A549 (cell line): ENCODE measurements around the gene COPS7A. TPM values are rescaled to one million over a fixed set of nuclear protein-coding genes. Genes with fewer than 3 reads are reported as not detected.

Experiments
- ATAC-seq, 2 experiments: fragments of 200-7000 bp in 1 of 2; fragments of >200 bp in 1 of 2; cut with Nextera tagmentation in 1 of 2; cut with Tn5 transposase in 1 of 2; 3 replicates each; pipeline versions ENCODE4 v1.8.0 to v1.9.1; 2018 to 2020; ENCODE audit warnings: mild to moderate bottlenecking in 1 of 2, moderate library complexity in 1 of 2
- CTCF ChIA-PET: fragments of 300-600 bp; sonication (Branson Sonifier 250); formaldehyde crosslinking; extraction: SDS; loops from one replicate; lab custom pipeline; 2021; ENCODE audit warnings: antibody characterized with exemption, inconsistent platforms; lab: Yijun Ruan, JAX
- POLR2A ChIA-PET: fragments of 350-600 bp; formaldehyde crosslinking; extraction: SDS; loops from one replicate; lab custom pipeline; 2021; ENCODE audit warnings: antibody characterized with exemption, inconsistent platforms; lab: Yijun Ruan, JAX
- DNase-seq, 2 experiments: peaks; one replicate each; pipeline versions ENCODE4 v3.0.0 to v3.0.0-alpha.2; 2011 to 2016; ENCODE audit warnings: low read depth in 1 of 2, low spot score in 1 of 2
- FAIRE-seq: peaks from 2 replicates; lab custom pipeline; 2011; peaks lifted over from hg19 to GRCh38; lab: Jason Lieb, UNC
- H3K27ac ChIP-seq, 2 experiments: fragments of >200 bp; sonication (Bioruptor Twin); formaldehyde crosslinking; 3 replicates each; pipeline ENCODE4 v1.5.1; 2016 to 2017
- H3K4me1 ChIP-seq: fragments of >200 bp; sonication (Bioruptor Twin); formaldehyde crosslinking; 3 replicates; pipeline ENCODE4 v1.6.1; 2016
- H3K4me2 ChIP-seq: fragments of >200 bp; sonication (Bioruptor Twin); formaldehyde crosslinking; 3 replicates; pipeline ENCODE4 v1.6.1; 2016
- H3K4me3 ChIP-seq: fragments of >200 bp; sonication (Bioruptor Twin); formaldehyde crosslinking; 3 replicates; pipeline ENCODE4 v1.5.1; 2016
- H3K9me3 ChIP-seq: fragments of >200 bp; sonication (Bioruptor Twin); formaldehyde crosslinking; 3 replicates; pipeline ENCODE4 v1.6.1; 2016
- CHD2 ChIP-seq: fragments of 150-350 bp; IDR thresholded peaks from 2 replicates; pipeline ENCODE4 v1.6.1; 2014; ENCODE audit warnings: low read length; ENCODE audit not compliant: partially characterized antibody
- EP300 ChIP-seq, 2 experiments: fragments of >200 bp; sonication (Bioruptor Twin); formaldehyde crosslinking; IDR thresholded peaks; 2 replicates in 1 of 2; 3 replicates in 1 of 2; pipeline ENCODE4 v1.6.1; 2016 to 2017
- ESRRA ChIP-seq: fragments of 150-350 bp; IDR thresholded peaks from 2 replicates; pipeline ENCODE4 v1.6.1; 2014; ENCODE audit warnings: mild to moderate bottlenecking, low read length, borderline replicate concordance
- HOXB13 ChIP-seq: fragments of 250-450 bp; sonication (Bioruptor Pico); IDR thresholded peaks from 2 replicates; pipeline ENCODE4 v1.5.0; 2020; ENCODE audit warnings: low read depth, mild to moderate bottlenecking, moderate library complexity
- JUNB ChIP-seq: fragments of >200 bp; sonication (Bioruptor Twin); formaldehyde crosslinking; IDR thresholded peaks from 2 replicates; pipeline ENCODE4 v1.6.1; 2016
- MAZ ChIP-seq: fragments of 150-350 bp; IDR thresholded peaks from 2 replicates; pipeline ENCODE4 v1.6.1; 2014; ENCODE audit warnings: antibody characterized with exemption, low read depth, low read length, borderline replicate concordance
- MYC ChIP-seq: IDR thresholded peaks from 2 replicates; pipeline ENCODE4 v1.6.1; 2012; ENCODE audit warnings: mild to moderate bottlenecking, inconsistent platforms, low read length, improper control_type of control experiment, borderline replicate concordance
- NFE2L2 ChIP-seq: fragments of 150-350 bp; conservative IDR thresholded peaks from 2 replicates; pipeline ENCODE4 v1.6.1; 2014; ENCODE audit warnings: low read length
- NR3C1 ChIP-seq: fragments of >200 bp; sonication (Bioruptor Twin); formaldehyde crosslinking; IDR thresholded peaks from 3 replicates; pipeline ENCODE4 v1.6.1; 2017
- PHF8 ChIP-seq: fragments of 200-600 bp; sonication (generic); IDR thresholded peaks from 2 replicates; pipeline ENCODE4 v1.6.1; 2016; ENCODE audit warnings: low read depth, mild to moderate bottlenecking, antibody characterized with exemption, moderate library complexity, borderline replicate concordance
- RARB ChIP-seq: fragments of 250-450 bp; sonication (Bioruptor Pico); IDR thresholded peaks from 2 replicates; pipeline ENCODE4 v1.8.0; 2021; ENCODE audit warnings: mild to moderate bottlenecking, moderate library complexity
- SREBF2 ChIP-seq: fragments of 450-650 bp; IDR thresholded peaks from 2 replicates; pipeline ENCODE4 v1.6.1; 2014; ENCODE audit warnings: mild to moderate bottlenecking, moderate library complexity
- TP53 ChIP-seq: fragments of 250-450 bp; sonication (Bioruptor Pico); IDR thresholded peaks from 2 replicates; pipeline ENCODE4 v1.5.0; 2021; ENCODE audit warnings: mild to moderate bottlenecking, moderate library complexity
- ZC3H11A ChIP-seq: fragments of 450-650 bp; IDR thresholded peaks from 2 replicates; pipeline ENCODE4 v1.6.1; 2014; ENCODE audit warnings: antibody characterized with exemption, mild to moderate bottlenecking
- WGBS: methylation state at CpG from one replicate; pipeline ENCODE4 v1.1.6; 2017; ENCODE audit errors: missing lambda C conversion rate; 5-methylcytosine and 5-hydroxymethylcytosine counted together
- polyA plus RNA-seq, 4 experiments: library from polyadenylated mRNA; depleted of rRNA in 3 of 4; stranded (reverse); fragments of >200 nt; fragmentation: RNase III in 1 of 4; extraction: RNeasy Plus Mini Kit Qiagen cat#74134 plus additional on column Dnase treatment in 1 of 4; gene quantifications; 2 replicates in 3 of 4; 3 replicates in 1 of 4; pipeline ENCODE4 v1.2.3, GENCODE V29; 2011 to 2017
- TF ChIP-seq, protein P1 (sequence below): IDR thresholded peaks from 2 replicates; pipeline ENCODE4 v1.6.1; 2012
- TF ChIP-seq, protein P2 (sequence below): fragments of 150-350 bp; IDR thresholded peaks from 2 replicates; pipeline ENCODE4 v1.6.1; 2014; ENCODE audit warnings: low read depth, mild to moderate bottlenecking, low read length
- TF ChIP-seq, protein P3 (sequence below): fragments of >200 bp; sonication (Bioruptor Twin); formaldehyde crosslinking; IDR thresholded peaks from 3 replicates; pipeline ENCODE4 v1.5.1; 2016
- TF ChIP-seq, protein P4 (sequence below): IDR thresholded peaks from 2 replicates; pipeline ENCODE4 v1.6.1; 2012
- TF ChIP-seq, protein P5 (sequence below): fragments of >200 bp; sonication (Bioruptor Twin); formaldehyde crosslinking; IDR thresholded peaks from 3 replicates; pipeline ENCODE4 v1.6.1; 2016

Gene COPS7A
- polyA plus RNA-seq, 2 of the 4 experiments (the other 2 are of a cell fraction) = 46.9 to 78.8 TPM

DNA sequence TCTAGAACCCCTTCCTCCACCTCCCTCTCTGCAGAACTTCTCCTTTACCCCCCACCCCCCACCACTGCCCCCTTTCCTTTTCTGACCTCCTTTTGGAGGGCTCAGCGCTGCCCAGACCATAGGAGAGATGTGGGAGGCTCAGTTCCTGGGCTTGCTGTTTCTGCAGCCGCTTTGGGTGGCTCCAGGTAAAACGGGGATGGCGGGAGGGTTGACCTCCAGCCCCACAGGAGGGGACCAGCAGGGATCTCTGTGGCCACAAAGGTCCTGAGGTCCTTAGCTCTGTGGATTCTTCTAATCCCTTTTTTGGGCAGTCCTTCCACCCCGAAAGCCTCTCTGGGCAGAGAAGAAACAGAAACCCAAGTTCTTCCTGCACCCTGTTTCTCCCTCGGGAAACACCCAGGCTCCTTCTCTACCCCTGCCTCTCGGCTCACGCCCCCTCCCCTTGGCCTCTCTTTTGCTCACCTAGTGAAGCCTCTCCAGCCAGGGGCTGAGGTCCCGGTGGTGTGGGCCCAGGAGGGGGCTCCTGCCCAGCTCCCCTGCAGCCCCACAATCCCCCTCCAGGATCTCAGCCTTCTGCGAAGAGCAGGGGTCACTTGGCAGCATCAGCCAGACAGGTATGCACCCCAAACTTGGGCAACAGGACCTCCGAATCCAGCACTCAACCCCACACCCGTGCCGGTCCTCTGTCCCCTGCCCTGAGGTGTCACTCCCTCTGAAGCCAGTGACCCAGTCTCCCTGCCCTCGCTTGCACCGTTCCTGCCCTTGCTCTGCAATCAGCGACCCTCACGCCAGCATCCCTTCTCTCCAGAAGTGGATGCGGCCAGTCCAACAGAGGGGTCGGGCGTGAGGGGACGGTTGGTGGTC is 49.1 kb downstream of the COPS7A start:
- POLR2A ChIA-PET = no interaction called here

DNA sequence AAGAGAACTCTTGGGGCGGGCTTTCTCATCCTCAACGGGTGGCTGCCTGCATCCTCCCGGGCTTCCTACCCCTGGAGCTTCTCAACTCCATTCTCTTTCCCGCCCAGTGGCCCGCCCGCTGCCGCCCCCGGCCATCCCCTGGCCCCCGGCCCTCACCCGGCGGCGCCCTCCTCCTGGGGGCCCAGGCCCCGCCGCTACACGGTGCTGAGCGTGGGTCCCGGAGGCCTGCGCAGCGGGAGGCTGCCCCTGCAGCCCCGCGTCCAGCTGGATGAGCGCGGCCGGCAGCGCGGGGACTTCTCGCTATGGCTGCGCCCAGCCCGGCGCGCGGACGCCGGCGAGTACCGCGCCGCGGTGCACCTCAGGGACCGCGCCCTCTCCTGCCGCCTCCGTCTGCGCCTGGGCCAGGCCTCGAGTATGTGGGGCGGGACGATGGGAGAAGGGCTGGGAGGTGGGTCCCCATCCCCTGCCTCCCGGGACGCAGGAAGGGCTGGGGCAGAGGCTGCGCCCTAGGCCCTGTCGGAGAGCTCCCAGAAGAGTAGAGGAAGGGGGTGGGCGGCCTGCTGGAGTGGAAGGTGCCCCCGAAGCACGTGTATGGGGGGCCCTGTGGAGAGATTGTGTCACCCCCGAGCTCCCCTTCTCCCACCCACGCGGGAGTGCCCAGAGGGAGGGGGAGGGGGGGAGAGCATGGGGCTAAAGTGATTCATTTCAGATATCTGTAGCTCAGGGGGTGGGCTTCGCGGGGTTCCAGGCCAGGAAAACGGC is 49.9 kb downstream of the COPS7A start:
- peaks cover 46% of the 10 kb centered on the region for H3K4me1 ChIP-seq
- no peak overlapping the region for H3K27ac ChIP-seq
- H3K9me3 ChIP-seq = no peaks in the 10 kb centered on the region
- no peak overlapping the region for H3K4me3 ChIP-seq
- 93% methylated on average over 43 of the region's 60 CpGs for WGBS
- no peak overlapping the region for H3K4me2 ChIP-seq
- ChIA-PET POLR2A (interaction anchor here (1.4 to 1.8 kb wide), 2 partner anchors 7 to 21 kb away, joined by 6 to 8 read pairs; partner anchors contain the start of genes MLF2 and PTMS), CTCF (interaction anchor here (1.1 to 26.0 kb wide), 5 partner anchors 9 to 215 kb away, joined by 4 to 670 read pairs (median 178); partner anchors contain the start of genes CD4, GPR162, MLF2 and P3H3)
- no peak for DNase-seq
- TF ChIP-seq RARB (CRISPR knock-in tag) = no peak
- TF ChIP-seq, protein P1, sequence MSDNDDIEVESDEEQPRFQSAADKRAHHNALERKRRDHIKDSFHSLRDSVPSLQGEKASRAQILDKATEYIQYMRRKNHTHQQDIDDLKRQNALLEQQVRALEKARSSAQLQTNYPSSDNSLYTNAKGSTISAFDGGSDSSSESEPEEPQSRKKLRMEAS = no peak
- no peak for TF ChIP-seq HOXB13 (CRISPR knock-in tag)
- no peak for TF ChIP-seq NR3C1
- TF ChIP-seq MAZ = no peak
- TF ChIP-seq SREBF2 = no peak
- TF ChIP-seq ZC3H11A = no peak
- no peak for TF ChIP-seq MYC
- no peak for TF ChIP-seq ESRRA
- no peak for ATAC-seq
- no peak for FAIRE-seq

More for the DNA sequence above, 49.1 kb downstream of the COPS7A start:
- Histone ChIP-seq H3K4me3 (no peak overlapping the region), H3K9me3 (no peaks in the 10 kb centered on the region), H3K27ac (no peak overlapping the region), H3K4me2 (no peak overlapping the region), H3K4me1 (peaks cover 49% of the 10 kb centered on the region)
- ATAC-seq = no peak
- DNase-seq = no peak
- no peak for TF ChIP-seq MAZ
- TF ChIP-seq, protein P2, sequence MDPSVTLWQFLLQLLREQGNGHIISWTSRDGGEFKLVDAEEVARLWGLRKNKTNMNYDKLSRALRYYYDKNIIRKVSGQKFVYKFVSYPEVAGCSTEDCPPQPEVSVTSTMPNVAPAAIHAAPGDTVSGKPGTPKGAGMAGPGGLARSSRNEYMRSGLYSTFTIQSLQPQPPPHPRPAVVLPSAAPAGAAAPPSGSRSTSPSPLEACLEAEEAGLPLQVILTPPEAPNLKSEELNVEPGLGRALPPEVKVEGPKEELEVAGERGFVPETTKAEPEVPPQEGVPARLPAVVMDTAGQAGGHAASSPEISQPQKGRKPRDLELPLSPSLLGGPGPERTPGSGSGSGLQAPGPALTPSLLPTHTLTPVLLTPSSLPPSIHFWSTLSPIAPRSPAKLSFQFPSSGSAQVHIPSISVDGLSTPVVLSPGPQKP = no peak
- no peak for FAIRE-seq
- CTCF ChIA-PET = interaction anchor here (1.7 to 26.0 kb wide), 5 partner anchors 10 to 152 kb away, joined by 4 to 670 read pairs (median 178); partner anchors contain the start of genes CD4, GPR162, MLF2 and P3H3
- 90% methylated on average over 21 of the region's 21 CpGs for WGBS

DNA sequence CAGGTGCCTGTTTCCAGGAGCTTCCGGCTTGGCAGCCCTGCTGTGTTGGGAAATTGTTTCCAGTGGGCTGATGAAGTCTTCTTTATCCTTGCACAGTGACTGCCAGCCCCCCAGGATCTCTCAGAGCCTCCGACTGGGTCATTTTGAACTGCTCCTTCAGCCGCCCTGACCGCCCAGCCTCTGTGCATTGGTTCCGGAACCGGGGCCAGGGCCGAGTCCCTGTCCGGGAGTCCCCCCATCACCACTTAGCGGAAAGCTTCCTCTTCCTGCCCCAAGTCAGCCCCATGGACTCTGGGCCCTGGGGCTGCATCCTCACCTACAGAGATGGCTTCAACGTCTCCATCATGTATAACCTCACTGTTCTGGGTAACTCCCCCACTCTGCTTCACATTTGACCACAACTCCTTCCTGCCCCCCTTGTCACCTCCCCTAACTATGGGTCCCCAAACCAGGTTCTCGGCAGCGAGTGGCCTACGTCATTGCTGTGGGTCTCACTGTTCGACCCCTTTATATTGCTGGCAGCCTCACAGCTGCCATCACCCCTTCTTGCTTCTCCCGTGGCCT is 50.7 kb downstream of the COPS7A start:
- H3K4me3 ChIP-seq = no peak overlapping the region
- H3K9me3 ChIP-seq = no peaks in the 10 kb centered on the region
- 93% methylated on average over 15 of the region's 15 CpGs for WGBS
- ATAC-seq = no peak
- DNase-seq = no peak
- no peak overlapping the region for H3K4me2 ChIP-seq
- no peak for FAIRE-seq
- CTCF ChIA-PET = interaction anchor here (0.8 to 26.0 kb wide), 6 partner anchors 8 to 216 kb away, joined by 3 to 670 read pairs (median 16); partner anchors contain the start of genes GPR162, MLF2, P3H3 and PTMS
- peaks cover 41% of the 10 kb centered on the region for H3K4me1 ChIP-seq
- no peak overlapping the region for H3K27ac ChIP-seq
- POLR2A ChIA-PET = interaction anchor here (0.6 to 1.8 kb wide), 5 partner anchors 8 to 347 kb away, joined by 3 to 8 read pairs (median 6); partner anchors contain the start of genes COPS7A, MLF2, PTMS and ZNF384
- no peak for TF ChIP-seq PHF8
- no peak for TF ChIP-seq JUNB
- TF ChIP-seq, protein P3, sequence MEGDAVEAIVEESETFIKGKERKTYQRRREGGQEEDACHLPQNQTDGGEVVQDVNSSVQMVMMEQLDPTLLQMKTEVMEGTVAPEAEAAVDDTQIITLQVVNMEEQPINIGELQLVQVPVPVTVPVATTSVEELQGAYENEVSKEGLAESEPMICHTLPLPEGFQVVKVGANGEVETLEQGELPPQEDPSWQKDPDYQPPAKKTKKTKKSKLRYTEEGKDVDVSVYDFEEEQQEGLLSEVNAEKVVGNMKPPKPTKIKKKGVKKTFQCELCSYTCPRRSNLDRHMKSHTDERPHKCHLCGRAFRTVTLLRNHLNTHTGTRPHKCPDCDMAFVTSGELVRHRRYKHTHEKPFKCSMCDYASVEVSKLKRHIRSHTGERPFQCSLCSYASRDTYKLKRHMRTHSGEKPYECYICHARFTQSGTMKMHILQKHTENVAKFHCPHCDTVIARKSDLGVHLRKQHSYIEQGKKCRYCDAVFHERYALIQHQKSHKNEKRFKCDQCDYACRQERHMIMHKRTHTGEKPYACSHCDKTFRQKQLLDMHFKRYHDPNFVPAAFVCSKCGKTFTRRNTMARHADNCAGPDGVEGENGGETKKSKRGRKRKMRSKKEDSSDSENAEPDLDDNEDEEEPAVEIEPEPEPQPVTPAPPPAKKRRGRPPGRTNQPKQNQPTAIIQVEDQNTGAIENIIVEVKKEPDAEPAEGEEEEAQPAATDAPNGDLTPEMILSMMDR = no peak
- TF ChIP-seq CHD2 = no peak
- no peak for TF ChIP-seq NR3C1
- TF ChIP-seq TP53 (CRISPR knock-in tag) = no peak
- no peak for TF ChIP-seq NFE2L2
- TF ChIP-seq EP300 (IDR thresholded peaks at IDR 0.05) = no peak
- TF ChIP-seq, protein P4, sequence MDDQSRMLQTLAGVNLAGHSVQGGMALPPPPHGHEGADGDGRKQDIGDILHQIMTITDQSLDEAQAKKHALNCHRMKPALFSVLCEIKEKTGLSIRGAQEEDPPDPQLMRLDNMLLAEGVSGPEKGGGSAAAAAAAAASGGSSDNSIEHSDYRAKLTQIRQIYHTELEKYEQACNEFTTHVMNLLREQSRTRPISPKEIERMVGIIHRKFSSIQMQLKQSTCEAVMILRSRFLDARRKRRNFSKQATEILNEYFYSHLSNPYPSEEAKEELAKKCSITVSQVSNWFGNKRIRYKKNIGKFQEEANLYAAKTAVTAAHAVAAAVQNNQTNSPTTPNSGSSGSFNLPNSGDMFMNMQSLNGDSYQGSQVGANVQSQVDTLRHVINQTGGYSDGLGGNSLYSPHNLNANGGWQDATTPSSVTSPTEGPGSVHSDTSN = no peak
- no peak for TF ChIP-seq SREBF2
- TF ChIP-seq, protein P5, sequence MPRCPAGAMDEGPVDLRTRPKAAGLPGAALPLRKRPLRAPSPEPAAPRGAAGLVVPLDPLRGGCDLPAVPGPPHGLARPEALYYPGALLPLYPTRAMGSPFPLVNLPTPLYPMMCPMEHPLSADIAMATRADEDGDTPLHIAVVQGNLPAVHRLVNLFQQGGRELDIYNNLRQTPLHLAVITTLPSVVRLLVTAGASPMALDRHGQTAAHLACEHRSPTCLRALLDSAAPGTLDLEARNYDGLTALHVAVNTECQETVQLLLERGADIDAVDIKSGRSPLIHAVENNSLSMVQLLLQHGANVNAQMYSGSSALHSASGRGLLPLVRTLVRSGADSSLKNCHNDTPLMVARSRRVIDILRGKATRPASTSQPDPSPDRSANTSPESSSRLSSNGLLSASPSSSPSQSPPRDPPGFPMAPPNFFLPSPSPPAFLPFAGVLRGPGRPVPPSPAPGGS = no peak
